Natural killer cell treated with Interleukin-12 subunit alpha and Interleukin-12 subunit beta and Interleukin-15 and Interleukin-18, amount 100 ng/mL, for 72 hours (primary cell): ENCODE measurements around the gene GATAD2A. TPM values are rescaled to one million over a fixed set of nuclear protein-coding genes. Genes with fewer than 3 reads are reported as not detected.
A peak's percentile ranks its signal among the peaks of the same experiment; 100 is the strongest.
"Not testable (repeated sequence)": the region's sequence is repeated elsewhere in the genome, so short reads cannot be mapped to it uniquely, and the experiment has no call there.

Experiments
- ATAC-seq, 2 donors: fragments of 150-1000 bp; cut with Tn5 transposase in 1 of 2; sonication (Bioruptor Pico), chemical (Tn5 transposase) in 1 of 2; 2 replicates each; pipeline ENCODE4 v1.10.0; 2021
- DNase-seq: peaks from one replicate; pipeline ENCODE4 v3.0.0; 2022; ENCODE audit warnings: low spot score
- H3K27ac Mint-ChIP-seq, 2 donors: 1 replicate in 1 of 2; 2 replicates in 1 of 2; pipeline ENCODE4 v1.8.0; 2022; ENCODE audit warnings: mixed read lengths in 2 of 2, mild to moderate bottlenecking in 1 of 2, moderate library complexity in 1 of 2
- H3K27me3 Mint-ChIP-seq, 2 donors: 1 replicate in 1 of 2; 2 replicates in 1 of 2; pipeline ENCODE4 v1.8.0; 2022; ENCODE audit warnings: mixed read lengths in 2 of 2
- H3K36me3 Mint-ChIP-seq: one replicate; pipeline ENCODE4 v1.8.0; 2022; ENCODE audit warnings: mixed read lengths
- H3K4me1 Mint-ChIP-seq, 2 donors: 1 replicate in 1 of 2; 2 replicates in 1 of 2; pipeline ENCODE4 v1.8.0; 2022; ENCODE audit warnings: low read depth in 2 of 2, mixed read lengths in 2 of 2, mild to moderate bottlenecking in 1 of 2
- H3K4me3 Mint-ChIP-seq: one replicate; pipeline ENCODE4 v1.8.0; 2022; ENCODE audit warnings: mixed read lengths
- H3K9me3 Mint-ChIP-seq: 2 replicates; pipeline ENCODE4 v1.8.0; 2022; ENCODE audit warnings: mixed read lengths
- total RNA-seq, 2 donors: library from RNA; stranded (reverse); gene quantifications; one replicate each; pipeline ENCODE4 v1.2.3, GENCODE V29; 2022

Gene GATAD2A
- total RNA-seq, 2 donors from 2014 or later: 171 to 224 TPM

DNA sequence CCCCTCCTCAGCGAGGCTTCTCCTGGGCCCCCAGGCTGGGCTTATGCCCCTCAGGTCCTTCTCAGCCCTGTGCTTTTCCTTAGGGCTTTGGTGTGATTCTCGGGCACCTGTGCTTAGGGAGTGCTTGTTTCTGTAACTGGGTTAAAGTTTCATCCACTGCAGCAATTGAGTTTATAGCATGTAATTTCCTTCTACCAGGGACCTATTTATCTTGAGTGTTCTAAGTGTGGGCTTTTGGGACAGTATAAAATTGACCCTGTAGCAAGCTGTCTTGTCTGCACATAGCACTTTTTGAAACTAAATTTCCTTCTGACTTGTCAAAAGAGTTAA lies 47.6 kb downstream of the GATAD2A start:
- Mint-ChIP-seq H3K4me1 (peaks cover 41 to 54% of the 10 kb centered on the region in 2 donors), H3K36me3 (no peaks in the 10 kb centered on the region), H3K4me3 (peak overlapping the region; percentile 92), H3K9me3 (no peaks in the 10 kb centered on the region), H3K27ac (peak overlapping the region; percentile 93 to 96), H3K27me3 (no peaks in the 10 kb centered on the region)
- no peak for DNase-seq
- ATAC-seq: no peak

DNA sequence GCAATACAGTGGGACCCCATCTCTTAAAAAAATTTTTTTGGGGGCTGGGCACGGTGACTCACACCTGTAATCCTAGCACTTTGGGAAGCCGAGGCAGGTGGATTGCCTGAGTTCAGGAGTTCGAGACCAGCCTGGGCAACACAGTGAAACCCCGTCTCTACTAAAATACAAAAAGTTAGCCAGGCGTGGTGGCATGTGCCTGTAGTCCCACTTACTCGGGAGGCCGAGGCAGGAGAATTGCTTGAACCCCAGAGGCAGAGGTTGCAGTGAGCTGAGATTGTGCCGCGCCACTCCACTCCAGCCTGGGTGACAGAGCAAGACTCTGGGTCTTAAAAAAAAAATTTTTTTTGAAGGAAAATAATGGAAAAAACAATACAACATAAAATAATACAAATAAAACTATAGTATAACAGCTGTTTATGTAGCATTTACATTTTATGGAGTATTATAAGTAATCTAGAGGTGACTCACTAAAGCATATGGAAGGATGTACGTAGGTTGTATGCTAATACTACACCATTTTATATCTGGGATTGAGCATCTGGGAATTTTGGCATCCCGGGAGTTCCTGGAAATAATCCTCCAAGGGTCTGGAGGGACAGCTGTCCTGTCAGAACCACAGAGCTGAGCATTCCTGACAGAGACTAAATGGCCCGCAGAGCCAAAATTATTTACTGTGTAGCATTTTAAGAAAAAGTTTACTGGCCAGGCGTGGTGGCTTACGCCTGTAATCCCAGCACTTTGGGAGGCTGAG lies 49.9 kb downstream of the GATAD2A start:
- DNase-seq, H3K27ac Mint-ChIP-seq, ATAC-seq, H3K4me3 Mint-ChIP-seq, H3K9me3 Mint-ChIP-seq, H3K27me3 Mint-ChIP-seq, H3K36me3 Mint-ChIP-seq: not testable (repeated sequence)
- H3K4me1 Mint-ChIP-seq: peaks cover 64 to 65% of the 10 kb centered on the region in 2 donors

DNA sequence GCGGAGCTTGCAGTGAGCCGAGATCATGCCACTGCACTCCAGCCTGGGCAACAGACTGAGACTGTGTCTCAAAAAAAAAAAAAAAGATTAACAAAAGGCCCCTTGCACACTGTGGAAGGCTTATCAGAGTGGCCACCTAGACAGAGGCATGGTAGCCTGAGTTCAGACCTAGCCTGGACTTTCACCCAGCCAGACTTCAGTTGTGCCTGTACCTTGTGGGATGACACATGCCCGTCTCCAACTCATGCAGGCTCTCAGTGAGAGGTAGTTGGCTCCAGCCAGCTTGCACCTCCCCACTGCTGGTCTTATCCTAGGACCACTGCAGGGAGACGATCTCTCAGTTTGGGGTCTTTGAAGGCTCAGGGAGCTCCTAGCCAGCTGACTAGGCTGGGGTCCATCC lies 52.2 kb downstream of the GATAD2A start:
- Mint-ChIP-seq H3K27me3 (no peaks in the 10 kb centered on the region), H3K4me3 (peak overlapping the region; percentile 82), H3K9me3 (no peaks in the 10 kb centered on the region), H3K4me1 (peaks cover 68 to 69% of the 10 kb centered on the region in 2 donors), H3K27ac (peak overlapping the region; percentile 88 to 97), H3K36me3 (no peaks in the 10 kb centered on the region)
- no peak for DNase-seq
- ATAC-seq: no peak

DNA sequence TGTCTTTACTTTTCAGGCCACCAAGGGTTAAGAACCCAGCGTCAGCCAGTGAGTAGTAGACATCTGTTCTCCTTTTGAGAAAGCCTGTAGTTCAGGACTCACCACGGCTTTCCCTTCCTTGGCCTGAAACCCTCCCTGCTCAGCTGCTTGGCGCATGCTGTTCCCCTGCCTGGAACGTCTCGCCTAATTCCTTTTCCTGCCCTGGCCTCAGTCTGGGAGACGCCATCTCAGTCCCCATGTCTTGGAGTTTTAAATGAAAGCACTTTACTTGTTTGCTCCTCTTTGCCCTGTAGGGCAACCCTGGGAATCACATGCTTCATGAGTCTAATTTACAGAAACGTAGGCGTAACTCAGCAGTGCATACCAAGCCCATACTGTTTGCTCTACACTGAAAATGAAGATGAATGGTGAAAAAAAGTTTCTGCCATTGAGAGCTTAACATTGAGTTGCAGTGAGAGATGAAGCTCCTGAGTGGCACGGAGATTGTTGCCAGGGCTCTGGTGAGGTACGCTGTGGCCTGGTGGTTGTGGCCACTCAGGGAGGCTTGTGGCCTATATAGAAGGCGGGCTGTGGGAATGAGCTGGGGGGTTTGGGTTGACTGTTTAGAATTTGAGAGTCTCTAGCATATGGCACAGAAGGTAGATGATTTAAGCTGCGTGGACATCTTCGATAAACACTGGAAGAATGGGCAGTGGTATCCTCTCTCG lies 52.8 kb downstream of the GATAD2A start:
- H3K27me3 Mint-ChIP-seq: no peaks in the 10 kb centered on the region
- peaks cover 68 to 70% of the 10 kb centered on the region in 2 donors for H3K4me1 Mint-ChIP-seq
- H3K27ac Mint-ChIP-seq: peak overlapping the region; percentile 88 to 97
- no peak for DNase-seq
- no peaks in the 10 kb centered on the region for H3K9me3 Mint-ChIP-seq
- no peaks in the 10 kb centered on the region for H3K36me3 Mint-ChIP-seq
- ATAC-seq: no peak
- H3K4me3 Mint-ChIP-seq: peak overlapping the region; percentile 82

DNA sequence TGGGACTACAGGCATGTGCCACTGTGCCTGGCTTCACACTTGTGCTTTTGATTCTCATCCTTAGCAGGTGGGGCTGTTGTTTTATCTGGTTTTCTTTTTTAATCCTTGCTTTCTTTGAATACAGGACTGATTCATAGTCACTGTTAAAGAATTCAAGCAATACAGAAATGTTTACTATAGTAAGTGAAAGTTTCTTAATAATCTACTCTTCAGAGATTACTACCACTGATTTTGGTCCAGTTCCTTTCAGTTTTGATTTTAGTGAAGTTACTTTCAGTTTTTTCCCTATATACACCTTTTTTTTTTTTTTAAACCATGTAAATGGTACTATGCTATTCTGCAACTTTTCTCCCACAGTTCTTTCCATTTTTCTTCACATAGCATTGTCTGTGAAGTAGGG lies 53.6 kb downstream of the GATAD2A start:
- peaks cover 71 to 72% of the 10 kb centered on the region in 2 donors for H3K4me1 Mint-ChIP-seq
- H3K9me3 Mint-ChIP-seq: no peaks in the 10 kb centered on the region
- ATAC-seq (peak; percentile 31 to 70), DNase-seq (no peak)
- H3K27ac Mint-ChIP-seq: peak overlapping the region; percentile 88 to 97
- H3K36me3 Mint-ChIP-seq: no peaks in the 10 kb centered on the region
- H3K4me3 Mint-ChIP-seq: peak overlapping the region; percentile 82
- no peaks in the 10 kb centered on the region for H3K27me3 Mint-ChIP-seq

DNA sequence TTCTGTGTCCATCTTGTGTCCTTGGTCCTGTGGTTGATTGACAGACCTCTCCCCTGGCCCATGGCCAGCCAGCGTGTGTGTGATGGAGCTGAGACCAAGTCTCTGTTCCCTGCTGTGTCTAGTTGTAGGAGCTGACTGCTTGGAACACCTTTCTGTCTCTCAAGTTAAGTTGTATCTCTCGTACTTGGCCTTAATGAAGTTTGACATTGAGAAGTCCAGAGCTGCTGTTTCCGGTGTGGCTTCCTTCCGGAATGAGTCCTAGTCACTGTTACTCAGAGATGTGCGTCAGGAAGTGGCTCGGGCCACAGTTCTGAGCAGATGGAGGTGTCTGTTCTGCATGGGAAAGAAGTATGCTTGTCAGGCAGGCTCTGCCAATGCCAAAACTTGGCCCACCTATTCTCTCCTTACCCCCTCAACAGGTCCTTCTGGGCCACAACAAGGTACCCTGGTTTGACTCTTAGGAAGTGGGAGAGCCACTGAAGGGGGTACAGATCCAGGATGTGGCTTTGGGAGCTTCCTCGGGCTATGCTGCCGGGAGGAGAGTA lies 54.3 kb downstream of the GATAD2A start:
- Mint-ChIP-seq H3K9me3 (no peaks in the 10 kb centered on the region), H3K36me3 (no peaks in the 10 kb centered on the region), H3K27me3 (no peaks in the 10 kb centered on the region), H3K4me3 (peak overlapping the region; percentile 82), H3K27ac (peak overlapping the region; percentile 88 to 97), H3K4me1 (peaks cover 75 to 76% of the 10 kb centered on the region in 2 donors)
- DNase-seq (peak; percentile 89), ATAC-seq (peak; percentile 80 to 83)

DNA sequence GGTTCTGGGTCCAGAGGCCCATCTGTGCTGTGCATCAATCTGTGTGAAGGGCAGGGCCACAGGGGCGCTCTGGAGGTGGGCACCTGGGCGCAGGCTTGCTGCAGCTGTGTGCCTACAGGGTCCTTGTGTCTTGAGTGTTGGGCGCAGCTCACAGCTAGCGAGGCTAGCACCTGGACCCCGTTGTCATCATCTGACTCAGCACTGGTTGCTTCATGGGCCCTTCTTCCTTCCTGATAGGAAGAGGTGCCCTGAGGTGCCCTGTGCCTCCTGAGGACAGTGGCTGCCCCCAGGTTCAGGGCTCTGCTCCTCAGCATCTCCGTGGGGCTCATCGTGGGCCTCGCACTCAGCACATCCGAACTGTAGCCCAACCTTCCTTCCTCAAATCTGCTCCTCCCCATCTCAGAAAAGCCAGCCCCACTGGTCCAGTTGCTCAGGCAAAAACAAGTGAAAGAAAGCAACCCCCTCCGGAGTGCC lies 54.8 kb downstream of the GATAD2A start:
- ATAC-seq (peak; percentile 77 to 78), DNase-seq (no peak)
- H3K27me3 Mint-ChIP-seq: no peaks in the 10 kb centered on the region
- H3K4me3 Mint-ChIP-seq: peak overlapping the region; percentile 82
- H3K27ac Mint-ChIP-seq: peak overlapping the region; percentile 88 to 97
- H3K36me3 Mint-ChIP-seq: peaks cover 4% of the 10 kb centered on the region
- peaks cover 79 to 81% of the 10 kb centered on the region in 2 donors for H3K4me1 Mint-ChIP-seq
- no peaks in the 10 kb centered on the region for H3K9me3 Mint-ChIP-seq

DNA sequence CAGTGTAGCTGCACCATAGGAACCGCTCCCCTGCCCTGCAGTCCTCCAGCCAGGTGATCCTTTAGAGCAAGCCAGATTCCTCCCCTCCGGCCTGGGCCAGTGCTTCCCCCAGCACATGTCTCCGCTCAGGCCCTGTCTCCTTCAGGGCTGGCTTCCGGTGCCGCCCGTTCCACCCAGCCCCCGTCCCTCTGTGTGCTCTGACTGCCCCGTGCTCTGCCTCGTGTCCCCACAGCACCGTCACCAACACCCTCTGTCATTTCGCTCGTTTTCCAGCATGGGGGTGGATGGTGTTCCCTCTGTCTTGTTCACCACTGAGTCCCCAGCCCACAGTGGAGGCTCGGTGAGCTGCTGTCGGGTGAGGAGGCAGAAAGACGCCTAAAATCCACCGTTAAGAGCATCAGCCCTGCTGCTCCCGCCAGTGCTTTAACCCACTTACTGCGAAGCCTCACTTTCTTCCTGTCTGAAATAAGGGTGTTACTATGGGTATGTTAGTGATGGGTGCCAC lies 55.3 kb downstream of the GATAD2A start:
- H3K4me1 Mint-ChIP-seq: peaks cover 80 to 83% of the 10 kb centered on the region in 2 donors
- H3K9me3 Mint-ChIP-seq: no peaks in the 10 kb centered on the region
- peak overlapping the region; percentile 82 for H3K4me3 Mint-ChIP-seq
- peaks cover 7% of the 10 kb centered on the region for H3K36me3 Mint-ChIP-seq
- ATAC-seq (peak; percentile 80 to 82), DNase-seq (peak; percentile 83)
- no peaks in the 10 kb centered on the region for H3K27me3 Mint-ChIP-seq
- peak overlapping the region; percentile 88 to 97 for H3K27ac Mint-ChIP-seq

DNA sequence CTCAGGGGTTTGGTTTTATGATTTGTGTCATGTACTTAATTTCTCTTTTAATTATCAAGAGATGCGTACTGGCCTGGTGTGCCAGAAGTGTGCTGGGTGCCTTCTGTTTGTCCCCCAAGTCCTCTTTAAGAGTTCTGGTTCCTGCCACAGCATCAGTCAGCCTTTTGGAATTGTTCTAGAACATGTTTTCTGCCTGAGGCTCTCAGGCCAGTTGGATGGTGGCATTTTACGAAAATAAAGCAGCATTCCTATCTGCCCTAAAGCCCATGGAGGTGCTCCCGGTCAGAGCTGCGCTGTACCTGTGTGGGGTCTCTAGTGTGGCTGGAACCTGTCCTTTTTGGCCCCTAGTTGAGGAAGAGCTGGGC lies 55.8 kb downstream of the GATAD2A start:
- ATAC-seq (no peak), DNase-seq (no peak)
- no peaks in the 10 kb centered on the region for H3K9me3 Mint-ChIP-seq
- peak overlapping the region; percentile 88 to 97 for H3K27ac Mint-ChIP-seq
- peak overlapping the region; percentile 82 for H3K4me3 Mint-ChIP-seq
- H3K27me3 Mint-ChIP-seq: no peaks in the 10 kb centered on the region
- peaks cover 11% of the 10 kb centered on the region for H3K36me3 Mint-ChIP-seq
- peaks cover 83 to 86% of the 10 kb centered on the region in 2 donors for H3K4me1 Mint-ChIP-seq

DNA sequence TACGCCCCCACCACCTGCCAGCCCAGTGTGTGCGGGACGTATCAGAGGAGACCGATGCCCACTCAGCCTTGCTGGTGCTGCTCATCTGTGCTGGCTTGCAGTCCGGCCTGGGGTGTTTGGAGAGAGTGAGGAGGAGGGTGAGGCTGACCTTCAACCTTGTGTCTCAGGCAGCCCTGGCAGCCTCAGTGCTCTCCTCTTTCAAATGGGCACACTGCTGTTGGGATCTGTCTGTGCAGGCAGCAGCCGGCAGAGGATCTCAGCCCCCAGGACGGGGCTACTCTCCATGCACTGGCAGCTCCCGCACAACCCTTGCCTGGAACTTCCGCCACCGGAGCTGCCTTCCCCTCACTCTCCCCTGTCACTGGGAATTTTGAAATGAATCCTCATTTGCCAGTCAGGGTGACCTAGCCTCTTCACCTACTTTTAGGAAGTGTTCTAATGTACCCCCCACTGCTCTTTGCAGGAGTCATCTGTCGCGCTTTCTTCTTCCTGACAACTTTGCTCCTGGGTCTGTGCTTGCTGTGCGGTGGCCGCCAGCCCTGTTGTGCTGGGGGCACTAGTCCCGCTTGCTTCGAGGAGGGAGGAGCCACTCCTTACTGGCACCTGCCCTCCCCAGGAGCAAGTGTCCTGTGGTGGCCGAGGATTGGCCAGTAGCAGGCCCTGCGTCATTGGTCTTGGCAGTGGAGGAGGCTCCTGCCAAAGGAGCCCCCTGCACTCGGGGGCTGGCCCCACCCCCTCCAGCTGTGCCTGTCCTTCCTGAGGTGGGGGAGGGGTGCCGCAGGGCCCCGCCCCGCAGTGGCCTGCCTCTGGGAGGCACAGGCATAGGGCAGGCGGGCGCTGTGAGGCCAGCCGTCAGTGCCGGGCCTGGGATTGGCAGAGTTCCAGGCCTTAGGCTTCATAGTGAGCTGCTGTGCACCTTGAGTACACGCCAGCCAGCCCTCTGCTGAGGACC lies 56.5 kb downstream of the GATAD2A start:
- DNase-seq: peak; percentile 64
- peak in 1 of 2 donors; percentile 1 for ATAC-seq
- peaks cover 83 to 84% of the 10 kb centered on the region in 2 donors for H3K4me1 Mint-ChIP-seq
- peak overlapping the region; percentile 88 to 97 for H3K27ac Mint-ChIP-seq
- H3K27me3 Mint-ChIP-seq: no peaks in the 10 kb centered on the region
- peaks cover 18% of the 10 kb centered on the region for H3K36me3 Mint-ChIP-seq
- H3K4me3 Mint-ChIP-seq: peak overlapping the region; percentile 82
- H3K9me3 Mint-ChIP-seq: no peaks in the 10 kb centered on the region

DNA sequence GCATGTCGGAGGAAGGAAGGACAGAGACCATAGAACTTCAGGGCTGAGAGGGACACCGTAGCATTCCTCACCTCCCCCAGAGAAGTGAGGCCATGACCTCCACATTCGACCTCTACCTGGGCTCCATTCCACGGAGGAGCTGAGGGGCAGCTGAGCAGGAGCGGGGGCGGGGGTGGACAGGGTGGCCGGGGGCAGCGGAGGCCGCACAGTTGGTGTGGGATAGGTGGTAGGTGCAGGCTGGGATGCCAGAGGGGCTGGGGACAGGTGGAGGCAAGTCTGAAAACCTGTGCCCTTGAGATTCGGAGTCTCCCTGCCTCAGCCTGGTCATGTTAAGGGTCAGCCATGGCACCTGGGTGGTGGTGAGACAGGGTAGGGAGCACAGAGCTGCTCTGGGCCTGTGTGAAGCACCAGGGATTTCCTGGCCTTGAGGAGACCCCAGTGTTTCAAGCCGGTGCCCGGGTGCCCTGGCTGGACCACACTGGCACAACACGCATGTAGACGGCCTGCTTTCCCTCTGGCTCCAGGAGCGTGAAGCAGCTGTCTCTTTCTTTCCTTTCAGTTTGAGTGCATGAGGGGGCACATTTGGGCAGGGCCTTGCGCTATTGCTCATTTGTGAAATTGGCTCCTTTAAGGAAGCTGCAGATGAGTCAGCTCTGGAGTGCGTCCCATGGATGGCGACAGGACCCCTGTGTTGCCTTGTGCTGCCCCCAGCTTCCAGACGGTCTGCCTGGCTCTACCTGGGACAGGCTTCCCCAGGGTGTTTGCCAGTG lies 58.1 kb downstream of the GATAD2A start:
- H3K9me3 Mint-ChIP-seq: peaks cover 8% of the 10 kb centered on the region
- DNase-seq (peak; percentile 23), ATAC-seq (no peak)
- peaks cover 33% of the 10 kb centered on the region for H3K36me3 Mint-ChIP-seq
- peaks cover 71 to 81% of the 10 kb centered on the region in 2 donors for H3K4me1 Mint-ChIP-seq
- peak overlapping the region; percentile 64 for H3K4me3 Mint-ChIP-seq
- H3K27ac Mint-ChIP-seq: peak overlapping the region; percentile 88 to 97
- H3K27me3 Mint-ChIP-seq: no peaks in the 10 kb centered on the region

DNA sequence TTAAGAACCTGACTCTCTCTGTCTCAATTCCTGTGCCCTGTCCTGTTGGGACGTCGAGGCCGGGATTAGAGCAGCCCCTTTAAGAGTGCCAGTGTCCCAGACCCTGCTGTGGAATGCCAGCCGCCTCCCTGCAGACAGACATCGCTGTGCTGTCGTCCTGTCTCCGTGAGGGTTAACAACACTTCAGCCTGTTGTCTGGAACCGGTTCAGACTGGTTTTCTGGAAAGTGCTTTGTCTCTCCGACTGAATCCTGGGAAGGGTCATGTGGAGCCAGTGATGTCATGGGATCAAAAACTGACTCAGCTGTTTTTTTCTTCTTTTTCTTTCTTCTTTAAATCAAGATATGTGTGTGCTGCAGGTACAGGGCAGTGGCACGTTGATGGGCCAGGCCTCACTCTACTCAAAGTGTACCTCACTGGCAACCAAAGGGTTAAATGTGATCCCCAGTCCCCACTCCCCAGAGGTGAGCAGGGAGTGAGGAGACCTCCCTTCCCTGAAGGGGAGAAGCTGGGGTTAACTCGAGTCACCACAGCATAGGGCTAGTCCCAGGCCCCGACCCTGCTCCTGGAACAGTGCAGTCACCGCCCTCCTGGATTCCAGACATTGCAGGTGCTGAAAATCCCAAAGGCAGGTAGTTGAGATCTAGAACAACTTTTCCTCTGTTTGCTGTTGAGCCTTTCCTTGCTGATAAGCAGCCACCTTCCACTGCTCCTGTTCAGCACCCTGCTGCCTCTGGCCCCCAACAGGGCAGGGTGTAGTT lies 59.0 kb downstream of the GATAD2A start:
- peaks cover 11% of the 10 kb centered on the region for H3K9me3 Mint-ChIP-seq
- peak overlapping the region; percentile 88 to 97 for H3K27ac Mint-ChIP-seq
- peak overlapping the region; percentile 25 for H3K4me3 Mint-ChIP-seq
- no peak for ATAC-seq
- peak; percentile 12 for DNase-seq
- H3K4me1 Mint-ChIP-seq: peaks cover 61 to 77% of the 10 kb centered on the region in 2 donors
- no peaks in the 10 kb centered on the region for H3K27me3 Mint-ChIP-seq
- peaks cover 37% of the 10 kb centered on the region for H3K36me3 Mint-ChIP-seq
